Astrocyte (in vitro differentiated cells and primary cell): ENCODE results near the gene PTGIS. TPM values are rescaled to one million over a fixed set of nuclear protein-coding genes. Genes with fewer than 3 reads are reported as not detected.

ENCODE experiments used
- DNase-seq: peaks from one replicate; pipeline ENCODE4 v3.0.0-alpha.2; 2010; ENCODE audit warnings: low read depth
- FAIRE-seq: peaks from 2 replicates; lab custom pipeline; 2011; peaks lifted over from hg19 to GRCh38; lab: Jason Lieb, UNC
- H2AFZ ChIP-seq: 2 replicates; pipeline ENCODE4 v1.6.0; 2012; ENCODE audit warnings: low read depth, low read length, inconsistent platforms
- H3K27ac ChIP-seq: 2 replicates; pipeline ENCODE4 v1.5.1; 2011; ENCODE audit warnings: low read depth, low read length, inconsistent platforms
- H3K27me3 ChIP-seq: 2 replicates; pipeline ENCODE4 v1.6.0; 2011; ENCODE audit warnings: low read length, inconsistent platforms; ENCODE audit not compliant: insufficient read depth
- H3K36me3 ChIP-seq: 2 replicates; pipeline ENCODE4 v1.5.1; 2011; ENCODE audit warnings: low read length, inconsistent platforms; ENCODE audit not compliant: insufficient read depth
- H3K4me1 ChIP-seq: 2 replicates; pipeline ENCODE4 v1.5.1; 2011; ENCODE audit warnings: low read length, inconsistent platforms; ENCODE audit not compliant: insufficient read depth
- H3K4me2 ChIP-seq: 2 replicates; pipeline ENCODE4 v1.6.0; 2012; ENCODE audit warnings: low read length, inconsistent platforms
- H3K4me3 ChIP-seq: 2 replicates; pipeline ENCODE4 v1.5.1; 2011; ENCODE audit warnings: low read depth, mild to moderate bottlenecking, low read length, inconsistent platforms; ENCODE audit not compliant: insufficient read depth
- H3K79me2 ChIP-seq: 2 replicates; pipeline ENCODE4 v1.6.0; 2012; ENCODE audit warnings: mild to moderate bottlenecking, low read length, inconsistent platforms; ENCODE audit not compliant: insufficient read depth
- H3K9ac ChIP-seq: 2 replicates; pipeline ENCODE4 v1.6.0; 2012; ENCODE audit warnings: mild to moderate bottlenecking, low read length, inconsistent platforms
- H3K9me3 ChIP-seq: 2 replicates; pipeline ENCODE4 v1.5.1; 2012; ENCODE audit warnings: low read depth, mild to moderate bottlenecking, low read length, inconsistent platforms; ENCODE audit not compliant: insufficient read depth
- H4K20me1 ChIP-seq: 2 replicates; pipeline ENCODE4 v1.6.0; 2012; ENCODE audit warnings: low read length, inconsistent platforms; ENCODE audit not compliant: insufficient read depth
- H3K27ac Mint-ChIP-seq: one replicate; pipeline ENCODE4 v1.8.0; 2021; ENCODE audit warnings: mild to moderate bottlenecking, mixed read lengths; ENCODE audit not compliant: unreplicated experiment
- H3K27me3 Mint-ChIP-seq: one replicate; pipeline ENCODE4 v1.8.0; 2021; ENCODE audit warnings: low read depth, mixed read lengths; ENCODE audit not compliant: unreplicated experiment
- H3K36me3 Mint-ChIP-seq: one replicate; pipeline ENCODE4 v1.8.0; 2021; ENCODE audit warnings: low read depth, mixed read lengths; ENCODE audit not compliant: unreplicated experiment
- H3K4me1 Mint-ChIP-seq: one replicate; pipeline ENCODE4 v1.8.0; 2021; ENCODE audit warnings: low read depth, mixed read lengths; ENCODE audit not compliant: unreplicated experiment
- H3K4me3 Mint-ChIP-seq: one replicate; pipeline ENCODE4 v1.8.0; 2021; ENCODE audit warnings: mild to moderate bottlenecking, moderate library complexity, mixed read lengths; ENCODE audit not compliant: unreplicated experiment
- H3K9me3 Mint-ChIP-seq: one replicate; pipeline ENCODE4 v1.8.0; 2021; ENCODE audit warnings: mild to moderate bottlenecking, mixed read lengths; ENCODE audit not compliant: unreplicated experiment
- CTCF ChIP-seq: IDR thresholded peaks from 2 replicates; pipeline ENCODE4 v1.5.1; 2011; ENCODE audit warnings: low read depth, mild to moderate bottlenecking, inconsistent platforms, low read length, moderate library complexity; ENCODE audit not compliant: insufficient read depth
- EZH2 ChIP-seq: IDR thresholded peaks from 2 replicates; pipeline ENCODE4 v1.6.1; 2012; ENCODE audit warnings: mild to moderate bottlenecking, low read length, inconsistent platforms; ENCODE audit not compliant: insufficient read depth
- total RNA-seq: library from RNA; stranded (reverse); gene quantifications from 2 replicates; pipeline ENCODE4 v1.2.1, GENCODE V29; 2021

Gene PTGIS
- total RNA-seq, 1 donor from 2014 or later = 1.9 TPM

- H3K9me3 Mint-ChIP-seq = peaks cover 4% of the 10 kb centered on the region
- no peaks in the 10 kb centered on the region for H3K36me3 Mint-ChIP-seq
- no peak overlapping the region for H3K4me3 Mint-ChIP-seq
Observed at GRCh38 chr20:49470922-49471321, 97.0 kb downstream of the PTGIS start.

GRCh38 chr20:49469060-49469459 is 98.9 kb downstream of the PTGIS start:
- H3K9me3 Mint-ChIP-seq = peaks cover 7% of the 10 kb centered on the region
- H2AFZ ChIP-seq = no peak overlapping the region
- no peak overlapping the region for H3K27ac Mint-ChIP-seq
- FAIRE-seq (no peak), DNase-seq (no peak)
- H3K9me3 ChIP-seq = no peaks in the 10 kb centered on the region
- H3K27me3 Mint-ChIP-seq = peaks cover 70% of the 10 kb centered on the region
- TF ChIP-seq CTCF = no peak
- TF ChIP-seq EZH2 = no peak
- no peaks in the 10 kb centered on the region for H3K79me2 ChIP-seq
- no peaks in the 10 kb centered on the region for H3K36me3 ChIP-seq
- H3K9ac ChIP-seq = no peak overlapping the region
- no peaks in the 10 kb centered on the region for H3K4me1 ChIP-seq
- no peaks in the 10 kb centered on the region for H3K36me3 Mint-ChIP-seq
- no peak overlapping the region for H3K4me3 ChIP-seq
- H3K4me3 Mint-ChIP-seq = no peak overlapping the region
- no peaks in the 10 kb centered on the region for H4K20me1 ChIP-seq
- H3K27ac ChIP-seq = no peak overlapping the region
- peaks cover 17% of the 10 kb centered on the region for H3K27me3 ChIP-seq
- no peaks in the 10 kb centered on the region for H3K4me1 Mint-ChIP-seq
- H3K4me2 ChIP-seq = no peak overlapping the region

More at GRCh38 chr20:49470922-49471321, 97.0 kb downstream of the PTGIS start:
- Mint-ChIP-seq H3K4me1 (no peaks in the 10 kb centered on the region), H3K27ac (no peak overlapping the region), H3K27me3 (peaks cover 73% of the 10 kb centered on the region)
- Histone ChIP-seq H3K79me2 (no peaks in the 10 kb centered on the region), H3K27ac (no peak overlapping the region), H3K27me3 (peaks cover 31% of the 10 kb centered on the region), H3K4me1 (no peaks in the 10 kb centered on the region), H3K36me3 (no peaks in the 10 kb centered on the region), H3K9me3 (no peaks in the 10 kb centered on the region), H4K20me1 (no peaks in the 10 kb centered on the region), H3K4me3 (no peak overlapping the region), H3K9ac (no peak overlapping the region), H3K4me2 (no peak overlapping the region), H2AFZ (no peak overlapping the region)
- TF ChIP-seq EZH2 (no peak), CTCF (no peak)
- no peak for FAIRE-seq
- no peak for DNase-seq

- Histone ChIP-seq H3K4me3 (no peak overlapping the region), H3K4me2 (no peak overlapping the region), H4K20me1 (no peaks in the 10 kb centered on the region), H3K9ac (no peak overlapping the region), H3K36me3 (no peaks in the 10 kb centered on the region), H3K27ac (no peak overlapping the region), H3K27me3 (peaks cover 17% of the 10 kb centered on the region), H3K9me3 (no peaks in the 10 kb centered on the region), H3K4me1 (no peaks in the 10 kb centered on the region), H2AFZ (no peak overlapping the region), H3K79me2 (no peaks in the 10 kb centered on the region)
- H3K27me3 Mint-ChIP-seq = peaks cover 67% of the 10 kb centered on the region
- H3K4me3 Mint-ChIP-seq = no peak overlapping the region
- H3K36me3 Mint-ChIP-seq = no peaks in the 10 kb centered on the region
- peaks cover 7% of the 10 kb centered on the region for H3K9me3 Mint-ChIP-seq
- no peak overlapping the region for H3K27ac Mint-ChIP-seq
- DNase-seq (no peak), FAIRE-seq (no peak)
- TF ChIP-seq CTCF (no peak), EZH2 (no peak)
- H3K4me1 Mint-ChIP-seq = no peaks in the 10 kb centered on the region
Observed at GRCh38 chr20:49468412-49468811, 99.5 kb downstream of the PTGIS start.
